HUES6 (cell line): ENCODE measurements around the gene ABCD1.
"Not testable (repeated sequence)": the region's sequence is repeated elsewhere in the genome, so short reads cannot be mapped to it uniquely, and the experiment has no call there.

Experiments used
- H3K27ac ChIP-seq: 2 replicates; pipeline ENCODE4 v1.7.0; 2013; ENCODE audit warnings: low read depth, mild to moderate bottlenecking, low read length, inconsistent platforms
- H3K27me3 ChIP-seq: 2 replicates; pipeline ENCODE4 v1.6.1; 2013; ENCODE audit warnings: low read length; ENCODE audit not compliant: control insufficient read depth, insufficient read depth
- H3K36me3 ChIP-seq: 2 replicates; pipeline ENCODE4 v1.6.1; 2013; ENCODE audit warnings: low read length; ENCODE audit not compliant: control insufficient read depth, insufficient read depth
- H3K4me1 ChIP-seq: 2 replicates; pipeline ENCODE4 v1.6.1; 2013; ENCODE audit warnings: low read length; ENCODE audit not compliant: control insufficient read depth, insufficient read depth
- H3K4me3 ChIP-seq: 2 replicates; pipeline ENCODE4 v1.5.1; 2013; ENCODE audit warnings: low read depth, low read length
- H3K9ac ChIP-seq: one replicate; pipeline ENCODE4 v1.6.1; 2013; ENCODE audit warnings: mild to moderate bottlenecking, low read length
- H3K9me3 ChIP-seq: 2 replicates; pipeline ENCODE4 v1.6.1; 2013; ENCODE audit warnings: low read depth, low read length; ENCODE audit not compliant: control insufficient read depth, insufficient read depth

The ABCD1 gene

DNA sequence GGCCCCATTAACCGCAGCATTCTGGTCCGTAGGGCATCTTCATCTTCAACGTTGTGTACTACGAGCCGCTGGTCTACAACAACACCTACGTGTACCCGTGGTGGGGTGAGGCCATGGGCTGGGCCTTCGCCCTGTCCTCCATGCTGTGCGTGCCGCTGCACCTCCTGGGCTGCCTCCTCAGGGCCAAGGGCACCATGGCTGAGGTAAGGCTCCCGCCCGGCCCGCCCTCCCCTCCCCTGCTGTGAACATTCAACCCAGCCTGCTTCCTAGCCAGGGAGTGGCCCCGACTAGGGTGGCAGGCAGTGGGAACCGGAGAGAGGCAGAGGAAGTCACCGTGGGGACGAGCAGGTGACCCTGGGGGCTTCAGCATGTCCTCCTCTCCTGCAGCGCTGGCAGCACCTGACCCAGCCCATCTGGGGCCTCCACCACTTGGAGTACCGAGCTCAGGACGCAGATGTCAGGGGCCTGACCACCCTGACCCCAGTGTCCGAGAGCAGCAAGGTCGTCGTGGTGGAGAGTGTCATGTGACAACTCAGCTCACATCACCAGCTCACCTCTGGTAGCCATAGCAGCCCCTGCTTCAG is 29.9 kb upstream of the ABCD1 start:
- no peak overlapping the region for H3K9ac ChIP-seq
- H3K4me1 ChIP-seq = peaks cover 2% of the 10 kb centered on the region; the same call in 1 of the 2 replicates
- H3K9me3 ChIP-seq = peaks cover 3% of the 10 kb centered on the region; the same call in 1 of the 2 replicates
- H3K27me3 ChIP-seq = no peaks in the 10 kb centered on the region
- no peak overlapping the region for H3K4me3 ChIP-seq
- peaks cover 65% of the 10 kb centered on the region for H3K36me3 ChIP-seq
- H3K27ac ChIP-seq = no peak overlapping the region

DNA sequence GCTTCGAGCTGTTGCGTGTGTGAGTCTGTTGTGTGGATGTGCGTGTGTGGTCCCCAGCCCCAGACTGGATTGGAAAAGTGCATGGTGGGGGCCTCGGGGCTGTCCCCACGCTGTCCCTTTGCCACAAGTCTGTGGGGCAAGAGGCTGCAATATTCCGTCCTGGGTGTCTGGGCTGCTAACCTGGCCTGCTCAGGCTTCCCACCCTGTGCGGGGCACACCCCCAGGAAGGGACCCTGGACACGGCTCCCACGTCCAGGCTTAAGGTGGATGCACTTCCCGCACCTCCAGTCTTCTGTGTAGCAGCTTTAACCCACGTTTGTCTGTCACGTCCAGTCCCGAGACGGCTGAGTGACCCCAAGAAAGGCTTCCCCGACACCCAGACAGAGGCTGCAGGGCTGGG is 28.6 kb upstream of the ABCD1 start:
- Histone ChIP-seq H3K27ac (no peak overlapping the region), H3K9ac (no peak overlapping the region), H3K27me3 (no peaks in the 10 kb centered on the region), H3K36me3 (peaks cover 70% of the 10 kb centered on the region), H3K4me3 (no peak overlapping the region), H3K4me1 (no peaks in the 10 kb centered on the region), H3K9me3 (peaks cover 3% of the 10 kb centered on the region; the same call in 1 of the 2 replicates)

DNA sequence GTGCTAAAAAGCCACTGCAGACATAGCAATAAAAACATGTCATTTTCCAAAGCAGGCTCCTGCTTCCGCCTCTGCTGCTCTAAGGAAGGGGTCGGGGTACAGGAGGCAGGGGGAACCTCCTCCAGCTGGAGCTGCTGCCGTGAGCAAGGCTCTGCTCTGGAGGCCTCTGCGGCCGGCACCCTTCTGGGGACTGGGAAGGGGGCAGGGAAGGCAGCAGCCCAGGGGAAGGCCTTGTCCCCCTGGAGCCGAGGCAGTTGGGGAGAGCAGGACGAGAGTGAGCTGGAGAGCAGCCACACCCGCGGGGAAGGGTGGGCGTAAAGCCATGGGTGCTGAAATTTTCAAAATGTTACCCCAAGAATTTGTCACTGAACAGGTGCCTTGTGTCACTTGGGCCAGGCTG is 28.1 kb upstream of the ABCD1 start:
- not testable (repeated sequence) for H3K27ac ChIP-seq, H3K4me3 ChIP-seq, H3K9me3 ChIP-seq, H3K9ac ChIP-seq, H3K4me1 ChIP-seq, H3K27me3 ChIP-seq
- H3K36me3 ChIP-seq = peaks cover 70% of the 10 kb centered on the region

DNA sequence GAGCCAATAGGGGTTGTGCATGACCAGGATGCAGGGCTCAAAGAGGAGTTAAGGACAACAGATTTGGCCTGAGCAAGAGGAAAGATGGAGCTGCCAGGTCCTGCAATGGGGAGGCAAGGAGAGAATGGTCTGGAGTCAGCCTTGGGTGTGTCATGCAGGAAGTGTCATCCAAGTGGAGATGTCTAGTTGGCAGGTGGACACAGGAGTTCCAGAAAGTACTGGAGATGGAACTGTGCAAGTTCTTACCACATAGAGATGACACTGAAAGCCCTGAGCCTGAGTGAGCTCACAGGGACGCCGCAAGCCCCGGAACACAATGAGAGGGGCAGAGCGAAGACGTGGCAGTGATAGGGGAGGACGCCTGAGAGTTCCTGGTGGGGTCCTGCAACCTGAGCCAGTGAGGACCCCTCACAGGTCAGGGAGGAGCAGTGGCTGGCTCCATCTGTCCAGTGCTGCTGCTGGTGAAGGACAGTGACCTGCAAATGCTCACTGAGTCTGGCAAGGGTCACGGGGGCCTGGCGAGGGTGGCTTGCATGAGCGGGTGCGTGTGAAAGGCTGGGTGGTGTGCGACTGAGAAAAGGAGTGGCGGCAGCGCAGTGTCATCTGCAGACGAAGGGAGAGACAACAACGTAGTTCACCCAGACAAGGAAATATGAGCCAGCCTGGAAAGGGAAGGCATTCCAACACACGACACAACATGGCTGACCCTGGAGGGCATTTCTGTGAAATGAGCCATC is 27.5 kb upstream of the ABCD1 start:
- H3K9me3 ChIP-seq, H3K4me1 ChIP-seq, H3K27me3 ChIP-seq, H3K4me3 ChIP-seq, H3K27ac ChIP-seq, H3K9ac ChIP-seq: not testable (repeated sequence)
- peaks cover 74% of the 10 kb centered on the region for H3K36me3 ChIP-seq

DNA sequence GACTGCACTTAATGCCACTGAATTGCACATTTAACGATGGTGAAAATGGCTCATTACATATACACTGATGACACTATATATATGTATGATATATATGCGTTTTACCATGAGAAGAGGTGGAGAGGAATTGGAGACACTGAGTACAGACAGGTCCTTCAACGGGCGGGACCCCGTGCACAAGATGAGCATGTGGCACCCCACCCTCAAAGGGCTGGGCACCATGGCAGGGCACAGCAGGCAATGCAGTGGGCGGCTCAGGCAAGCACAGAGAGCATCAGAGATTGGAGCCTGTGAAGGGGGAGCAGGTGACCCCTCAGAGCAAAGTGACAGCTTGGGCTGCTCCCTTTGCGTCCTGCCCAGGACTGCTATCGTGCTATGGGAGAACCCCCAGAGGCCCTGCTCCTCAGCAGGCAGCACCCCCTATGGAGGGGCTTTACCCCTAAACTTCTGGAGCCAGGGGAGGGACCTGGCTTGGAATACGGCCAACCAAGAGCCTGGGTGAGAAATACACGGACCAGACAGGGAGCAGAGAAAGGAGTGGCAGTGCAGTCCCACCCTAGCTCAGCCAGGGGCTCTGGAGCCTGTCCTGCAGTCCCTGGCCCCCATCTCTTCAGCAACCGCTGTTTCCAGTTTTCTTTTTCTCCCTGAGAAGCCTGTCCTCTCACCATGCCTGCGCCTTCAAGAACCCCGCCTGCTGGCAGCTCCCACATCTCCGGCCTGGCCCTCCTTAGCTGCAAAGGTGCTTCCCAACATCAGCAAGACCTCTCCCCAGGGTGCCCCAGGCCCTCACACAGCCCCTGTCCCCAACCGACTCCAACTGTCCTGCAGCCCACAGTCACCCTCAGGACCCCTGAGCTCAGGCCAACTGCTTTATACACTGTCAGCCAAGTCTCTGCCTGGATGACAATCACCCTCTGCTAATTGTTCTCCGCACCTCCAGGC is 26.5 kb upstream of the ABCD1 start:
- no peak overlapping the region for H3K27ac ChIP-seq
- peaks cover 78% of the 10 kb centered on the region for H3K36me3 ChIP-seq
- no peaks in the 10 kb centered on the region for H3K4me1 ChIP-seq
- no peaks in the 10 kb centered on the region for H3K27me3 ChIP-seq
- H3K4me3 ChIP-seq = no peak overlapping the region
- H3K9me3 ChIP-seq = peaks cover 3% of the 10 kb centered on the region; the same call in 1 of the 2 replicates
- H3K9ac ChIP-seq = no peak overlapping the region

DNA sequence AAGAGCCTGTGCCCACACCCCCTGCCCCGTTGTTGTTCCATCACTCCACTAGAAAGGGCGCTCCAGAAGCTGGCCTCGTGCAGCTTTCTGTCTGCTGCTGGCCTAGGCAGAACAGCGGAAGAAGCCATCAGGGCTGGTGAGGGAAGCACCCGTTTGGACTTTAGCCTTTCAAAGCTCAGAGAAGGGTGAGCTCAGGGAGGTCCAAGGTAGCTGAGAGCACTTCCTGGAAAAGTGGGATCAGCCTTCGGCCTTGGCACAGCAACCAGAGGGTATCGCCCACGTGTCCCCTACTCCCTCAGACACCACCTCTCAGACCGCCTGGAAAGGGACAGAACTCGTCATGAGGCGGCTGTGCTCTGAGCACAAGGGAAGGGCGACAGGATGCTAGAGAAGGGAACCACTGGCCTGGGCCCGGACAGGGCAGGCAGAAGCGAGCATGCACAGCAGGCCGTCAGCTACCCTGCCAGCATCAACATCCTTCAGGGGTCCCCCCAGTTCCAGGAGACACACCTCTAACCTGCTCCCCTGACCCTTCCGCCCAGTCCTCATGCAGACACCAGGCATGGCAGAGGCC is 25.4 kb upstream of the ABCD1 start:
- H3K27me3 ChIP-seq, H3K9me3 ChIP-seq, H3K27ac ChIP-seq, H3K4me3 ChIP-seq, H3K4me1 ChIP-seq, H3K9ac ChIP-seq: not testable (repeated sequence)
- H3K36me3 ChIP-seq = peaks cover 79% of the 10 kb centered on the region

DNA sequence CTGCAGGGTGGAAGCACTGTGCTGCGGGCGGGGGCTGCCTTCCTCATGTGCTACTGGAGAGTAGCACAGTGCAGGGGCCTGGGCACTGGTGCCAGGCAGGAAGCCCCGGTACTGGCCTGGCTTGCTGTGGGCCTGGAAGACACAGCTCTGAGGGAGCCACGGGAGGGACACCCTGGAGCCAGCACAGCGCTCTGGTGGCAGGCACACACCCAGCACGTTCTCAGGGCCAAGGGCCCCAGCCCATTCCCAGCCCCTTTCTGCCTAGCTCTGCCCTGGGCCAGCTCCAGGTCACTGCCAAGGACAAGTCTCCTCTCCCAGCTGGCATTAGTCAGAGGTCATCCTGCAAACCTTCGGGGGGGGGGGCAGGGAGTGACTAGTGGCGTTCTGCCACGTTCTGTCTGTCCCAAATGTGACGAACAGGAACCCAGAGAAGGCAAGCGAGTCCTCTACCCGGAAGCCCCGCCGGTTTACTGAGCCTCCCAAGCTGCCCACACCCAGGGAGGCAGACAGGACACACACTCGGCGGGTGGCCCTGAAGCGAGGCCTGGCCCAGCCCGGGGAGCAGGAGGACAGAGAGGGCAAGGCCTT is 24.8 kb upstream of the ABCD1 start:
- not testable (repeated sequence) for H3K4me3 ChIP-seq, H3K27me3 ChIP-seq, H3K9ac ChIP-seq, H3K4me1 ChIP-seq, H3K27ac ChIP-seq, H3K9me3 ChIP-seq
- H3K36me3 ChIP-seq = peaks cover 83% of the 10 kb centered on the region

DNA sequence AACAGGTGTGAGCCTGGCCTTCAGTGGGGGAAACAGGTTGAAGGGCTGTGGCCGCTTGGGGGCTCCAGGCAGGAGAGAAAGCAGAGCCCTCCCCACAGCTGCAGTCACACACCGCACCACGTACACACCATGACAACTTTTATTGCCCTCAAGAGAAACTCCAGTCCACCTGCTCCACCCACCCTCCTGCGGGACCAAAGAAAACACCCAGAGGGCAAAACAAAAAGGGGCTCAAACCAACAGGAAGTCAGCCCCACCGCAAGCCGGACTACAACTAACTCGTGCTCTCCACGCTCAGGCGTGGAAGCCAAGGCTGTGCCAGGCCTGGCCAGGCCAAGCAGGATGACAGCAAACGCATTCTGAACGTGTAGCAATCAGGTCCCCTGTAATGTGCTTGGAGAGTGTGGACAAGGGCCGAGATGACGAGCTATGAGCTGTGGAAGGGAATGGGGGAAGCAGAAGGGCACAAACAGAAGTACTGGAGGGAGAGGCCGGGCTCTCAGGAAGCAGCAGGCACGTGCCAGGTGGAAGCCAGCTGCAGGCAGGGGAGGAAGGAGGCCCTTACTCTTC is 24.2 kb upstream of the ABCD1 start:
- Histone ChIP-seq H3K4me1 (no peaks in the 10 kb centered on the region), H3K4me3 (no peak overlapping the region), H3K36me3 (peaks cover 85% of the 10 kb centered on the region), H3K27me3 (no peaks in the 10 kb centered on the region), H3K27ac (no peak overlapping the region), H3K9me3 (peaks cover 6% of the 10 kb centered on the region; the same call in 1 of the 2 replicates), H3K9ac (no peak overlapping the region)

DNA sequence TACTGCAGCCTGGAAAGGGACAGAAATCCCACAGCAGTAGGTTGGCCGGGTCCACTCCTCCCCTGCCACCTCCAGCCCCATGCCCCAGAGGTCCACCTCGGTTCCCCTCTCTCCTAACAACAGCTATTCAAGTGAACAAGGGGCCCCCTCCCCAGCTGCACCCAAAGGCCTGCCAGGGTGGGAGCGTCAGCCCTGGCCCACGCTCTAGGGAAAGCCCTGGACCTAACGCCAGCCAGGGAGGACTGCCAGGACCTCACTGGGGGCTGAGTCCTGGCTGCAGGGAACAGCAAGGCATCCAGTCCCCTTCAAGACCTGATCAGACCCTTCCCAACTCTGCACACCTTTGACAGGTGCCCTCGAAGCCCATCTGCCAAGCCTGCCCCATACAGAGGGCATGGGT is 23.7 kb upstream of the ABCD1 start:
- H3K27ac ChIP-seq = no peak overlapping the region
- no peaks in the 10 kb centered on the region for H3K27me3 ChIP-seq
- no peak overlapping the region for H3K9ac ChIP-seq
- H3K4me3 ChIP-seq = no peak overlapping the region
- H3K9me3 ChIP-seq = peaks cover 6% of the 10 kb centered on the region; the same call in 1 of the 2 replicates
- H3K4me1 ChIP-seq = no peaks in the 10 kb centered on the region
- H3K36me3 ChIP-seq = peaks cover 80% of the 10 kb centered on the region

DNA sequence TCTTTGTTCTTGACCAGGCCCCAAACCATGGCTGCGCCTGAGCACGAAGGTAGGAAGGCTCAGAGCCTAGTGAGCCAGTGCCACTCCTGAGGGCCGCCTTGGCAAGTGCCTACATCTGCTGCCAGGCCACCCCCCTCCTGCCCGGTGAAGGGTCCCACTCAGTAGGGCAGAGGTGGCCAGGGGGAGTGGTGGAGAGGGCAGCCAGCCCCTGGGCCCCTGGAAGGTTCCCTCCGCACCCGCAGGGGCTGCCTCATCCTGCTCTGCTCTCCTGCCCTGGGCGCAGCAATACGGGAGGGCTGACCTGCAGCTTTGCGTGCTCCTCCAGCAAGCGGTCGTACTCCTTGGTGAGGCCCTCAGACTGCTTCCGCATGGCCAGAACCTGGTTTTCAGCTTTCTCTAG is 22.9 kb upstream of the ABCD1 start:
- H3K4me3 ChIP-seq = no peak overlapping the region
- peaks cover 80% of the 10 kb centered on the region for H3K36me3 ChIP-seq
- no peak overlapping the region for H3K27ac ChIP-seq
- peaks cover 9% of the 10 kb centered on the region; the same call in 1 of the 2 replicates for H3K9me3 ChIP-seq
- H3K4me1 ChIP-seq = no peaks in the 10 kb centered on the region
- no peaks in the 10 kb centered on the region for H3K27me3 ChIP-seq
- H3K9ac ChIP-seq = no peak overlapping the region
